Liver (tissue), 9 donors: ENCODE measurements around the gene NEK5. TPM values are rescaled to one million over a fixed set of nuclear protein-coding genes. Genes with fewer than 3 reads are reported as not detected.

Experiments
- DNase-seq: peaks from one replicate; pipeline ENCODE4 v3.0.0-alpha.2; 2017; ENCODE audit warnings: low spot score
- H3K27ac ChIP-seq, 2 donors: one replicate each; pipeline ENCODE4 v1.7.0; 2013; ENCODE audit warnings: inconsistent platforms in 2 of 2, low read length in 2 of 2, control low read depth in 1 of 2, low read depth in 1 of 2, mild to moderate bottlenecking in 1 of 2
- H3K27me3 ChIP-seq, 4 donors: one replicate each; pipeline versions ENCODE4 v1.6.1 to v1.7.0; 2013; ENCODE audit warnings: low read length in 3 of 4, inconsistent platforms in 1 of 4, mild to moderate bottlenecking in 1 of 4, moderate library complexity in 1 of 4; ENCODE audit not compliant: control insufficient read depth in 4 of 4, insufficient read depth in 4 of 4
- H3K36me3 ChIP-seq, 4 donors: one replicate each; pipeline versions ENCODE4 v1.6.1 to v1.7.0; 2013; ENCODE audit warnings: low read length in 3 of 4, mild to moderate bottlenecking in 3 of 4, low read depth in 1 of 4, moderate library complexity in 1 of 4; ENCODE audit not compliant: control insufficient read depth in 4 of 4, insufficient read depth in 3 of 4
- H3K4me1 ChIP-seq, 4 donors: one replicate each; pipeline versions ENCODE4 v1.6.1 to v1.7.0; 2013; ENCODE audit warnings: low read length in 3 of 4, mild to moderate bottlenecking in 3 of 4, moderate library complexity in 1 of 4; ENCODE audit not compliant: control insufficient read depth in 4 of 4, insufficient read depth in 4 of 4
- H3K4me3 ChIP-seq, 3 donors: one replicate each; pipeline versions ENCODE4 v1.6.1 to v1.7.0; 2013; ENCODE audit warnings: low read length in 3 of 3, control low read depth in 1 of 3, low read depth in 1 of 3, mild to moderate bottlenecking in 1 of 3
- H3K9ac ChIP-seq, 2 donors: one replicate each; pipeline ENCODE4 v1.7.0; 2013; ENCODE audit warnings: low read length in 2 of 2, mild to moderate bottlenecking in 2 of 2, moderate library complexity in 2 of 2, control low read depth in 1 of 2, low read depth in 1 of 2
- H3K9me3 ChIP-seq, 4 donors: one replicate each; pipeline versions ENCODE4 v1.6.1 to v1.7.0; 2013; ENCODE audit warnings: low read length in 3 of 4; ENCODE audit not compliant: control insufficient read depth in 4 of 4
- ATF3 ChIP-seq: IDR thresholded peaks from 2 replicates; pipeline ENCODE4 v1.6.1; 2016; ENCODE audit warnings: antibody characterized with exemption
- CTCF ChIP-seq: fragments of 150-350 bp; IDR thresholded peaks from 2 replicates; pipeline ENCODE4 v1.5.1; 2017; ENCODE audit warnings: improper control_type of control experiment, low read depth, low read length; ENCODE audit not compliant: missing input control
- EGR1 ChIP-seq, 2 donors: IDR thresholded peaks; 2 replicates each; pipeline ENCODE4 v1.6.1; 2016 to 2018; ENCODE audit warnings: antibody characterized with exemption in 2 of 2, low read depth in 2 of 2
- FOXA1 ChIP-seq: IDR thresholded peaks from 2 replicates; pipeline ENCODE4 v1.6.1; 2016; ENCODE audit warnings: antibody characterized with exemption
- FOXA2 ChIP-seq: IDR thresholded peaks from 2 replicates; pipeline ENCODE4 v1.6.1; 2016; ENCODE audit warnings: antibody characterized with exemption
- GABPA ChIP-seq, 2 donors: IDR thresholded peaks in 1 of 2; conservative IDR thresholded peaks in 1 of 2; 2 replicates each; pipeline ENCODE4 v1.6.1; 2016; ENCODE audit warnings: antibody characterized with exemption in 2 of 2, mild to moderate bottlenecking in 1 of 2, moderate library complexity in 1 of 2
- HNF4A ChIP-seq, 2 donors: conservative IDR thresholded peaks; 2 replicates each; pipeline ENCODE4 v1.6.1; 2016; ENCODE audit warnings: antibody characterized with exemption in 2 of 2, mild to moderate bottlenecking in 2 of 2
- HNF4G ChIP-seq: IDR thresholded peaks from 2 replicates; pipeline ENCODE4 v1.6.1; 2016; ENCODE audit warnings: antibody characterized with exemption
- JUND ChIP-seq, 2 donors: IDR thresholded peaks; 2 replicates each; pipeline ENCODE4 v1.6.1; 2016; ENCODE audit warnings: antibody characterized with exemption in 2 of 2
- MAX ChIP-seq: IDR thresholded peaks from 2 replicates; pipeline ENCODE4 v1.6.1; 2016; ENCODE audit warnings: antibody characterized with exemption
- NR2F2 ChIP-seq: IDR thresholded peaks from 2 replicates; pipeline ENCODE4 v1.6.1; 2016; ENCODE audit warnings: antibody characterized with exemption
- RAD21 ChIP-seq, 2 donors: IDR thresholded peaks; 2 replicates each; pipeline ENCODE4 v1.6.1; 2016; ENCODE audit warnings: antibody characterized with exemption in 2 of 2, mild to moderate bottlenecking in 2 of 2
- REST ChIP-seq: IDR thresholded peaks from 2 replicates; pipeline ENCODE4 v1.6.1; 2016; ENCODE audit warnings: antibody characterized with exemption, mild to moderate bottlenecking
- SP1 ChIP-seq: IDR thresholded peaks from 2 replicates; pipeline ENCODE4 v1.6.1; 2018; ENCODE audit warnings: antibody characterized with exemption, mild to moderate bottlenecking
- TAF1 ChIP-seq: conservative IDR thresholded peaks from 2 replicates; pipeline ENCODE4 v1.6.1; 2016; ENCODE audit warnings: antibody characterized with exemption, mild to moderate bottlenecking
- YY1 ChIP-seq: IDR thresholded peaks from 2 replicates; pipeline ENCODE4 v1.6.1; 2016; ENCODE audit warnings: antibody characterized with exemption, mild to moderate bottlenecking
- ZBTB33 ChIP-seq: IDR thresholded peaks from 2 replicates; pipeline ENCODE4 v1.6.1; 2016; ENCODE audit warnings: antibody characterized with exemption
- WGBS: extraction: QIAGEN DNeasy Blood & Tissue Kit; methylation state at CpG from one replicate; pipeline ENCODE4 v1.1.7; 2013; 5-methylcytosine and 5-hydroxymethylcytosine counted together
- polyA plus RNA-seq, 2 donors: library from polyadenylated mRNA; stranded (reverse) in 1 of 2; unstranded in 1 of 2; fragments of 200-250 nt in 1 of 2; fragments of >200 nt in 1 of 2; fragmentation: Nextera tagmentation in 1 of 2; extraction: Ambion mirVana in 1 of 2; gene quantifications; one replicate each; pipeline versions ENCODE4 v1.2.1 to v1.2.3, GENCODE V29; 2013 to 2015
- total RNA-seq, 2 donors: library from RNA; depleted of rRNA; stranded (reverse); fragments of >200 nt; gene quantifications; one replicate each; pipeline ENCODE4 v1.2.3, GENCODE V29; 2014
- donor health status: healthy.
- donor health status: healthy.
- donor health status: healthy.
- donor health status: healthy.
- donor health status: healthy.

The NEK5 gene
- total and polyA plus RNA-seq, 4 donors = 0.08 to 0.63 (median 0.23) TPM; not detected in 1

- TF ChIP-seq NR2F2 = no peak
- no peak for TF ChIP-seq JUND (IDR thresholded peaks at IDR 0.05)
- TF ChIP-seq REST = no peak
- TF ChIP-seq FOXA1 = no peak
- TF ChIP-seq EGR1 (IDR thresholded peaks at IDR 0.05; ENCODE audit: low read depth in 2 of 2) = no peak
- no peak for TF ChIP-seq SP1
- no peak for TF ChIP-seq TAF1
- TF ChIP-seq HNF4A (conservative IDR thresholded peaks at IDR 0.05) = no peak
- TF ChIP-seq ATF3 = no peak
- TF ChIP-seq HNF4G = no peak
- no peak for TF ChIP-seq YY1
- no peak for TF ChIP-seq GABPA (IDR thresholded peaks at IDR 0.05 in 1 of 2, conservative IDR thresholded peaks at IDR 0.05 in 1 of 2)
- no peak for TF ChIP-seq RAD21 (IDR thresholded peaks at IDR 0.05)
- TF ChIP-seq CTCF = no peak
- TF ChIP-seq ZBTB33 = no peak
- no peak for TF ChIP-seq FOXA2
- no peaks in the 10 kb centered on the region for H3K27me3 ChIP-seq
- no peak overlapping the region for H3K27ac ChIP-seq
- H3K4me3 ChIP-seq = no peak overlapping the region
- H3K9me3 ChIP-seq = peaks cover 0 to 2% (median 0%) of the 10 kb centered on the region in 4 donors
- H3K4me1 ChIP-seq = no peaks in the 10 kb centered on the region
- 79% methylated on average over 7 of the region's 7 CpGs for WGBS
- no peaks in the 10 kb centered on the region for H3K36me3 ChIP-seq
- H3K9ac ChIP-seq = no peak overlapping the region
- DNase-seq = no peak
Measured at GRCh38 chr13:52051400-52051799, 77.5 kb downstream of the NEK5 start.

GRCh38 chr13:52048516-52048915, 80.4 kb downstream of the NEK5 start:
- Histone ChIP-seq H3K4me1 (no peaks in the 10 kb centered on the region), H3K36me3 (no peaks in the 10 kb centered on the region), H3K9me3 (peaks cover 0 to 2% (median 0%) of the 10 kb centered on the region in 4 donors), H3K9ac (no peak overlapping the region), H3K27ac (no peak overlapping the region), H3K4me3 (no peak overlapping the region), H3K27me3 (no peaks in the 10 kb centered on the region)
- WGBS = 84% methylated on average over 2 of the region's 2 CpGs
- DNase-seq = no peak
- TF ChIP-seq REST (no peak), CTCF (no peak), FOXA1 (no peak), JUND (IDR thresholded peaks at IDR 0.05) (no peak), MAX (no peak), NR2F2 (no peak), TAF1 (no peak), ATF3 (no peak), FOXA2 (no peak), SP1 (no peak)
